ENCODE measurements around the gene KISS1R.

The KISS1R gene

GRCh38 chr19:899336-900042, 17.6 kb upstream of the KISS1R start:
- no peak for DNase-seq (ENCODE audit: low spot score)

GRCh38 chr19:900043-900301, 17.2 kb upstream of the KISS1R start:
- no peak for DNase-seq (ENCODE audit: low spot score)

GRCh38 chr19:900302-901111, 16.6 kb upstream of the KISS1R start:
- no peak for DNase-seq (ENCODE audit: low spot score)

GRCh38 chr19:901216-902092, 15.7 kb upstream of the KISS1R start:
- DNase-seq (ENCODE audit: low spot score), result no peak

GRCh38 chr19:902093-902370, 15.1 kb upstream of the KISS1R start:
- DNase-seq (ENCODE audit: low spot score), result no peak

GRCh38 chr19:902446-903226, 14.5 kb upstream of the KISS1R start:
- DNase-seq (ENCODE audit: low spot score), result no peak

GRCh38 chr19:903266-903797, 13.8 kb upstream of the KISS1R start:
- DNase-seq (ENCODE audit: low spot score), result no peak

GRCh38 chr19:904545-904944, 12.6 kb upstream of the KISS1R start:
- no peak for DNase-seq (ENCODE audit: low spot score)

- DNase-seq (ENCODE audit: low spot score), result peak; percentile 34
Observed at GRCh38 chr19:906480-906879, 10.7 kb upstream of the KISS1R start.

GRCh38 chr19:907183-907853, 9.8 kb upstream of the KISS1R start:
- no peak for DNase-seq (ENCODE audit: low spot score)

- no peak for DNase-seq (ENCODE audit: low spot score)
Observed at GRCh38 chr19:911197-912033, 5.7 kb upstream of the KISS1R start.

- peak; percentile 44 for DNase-seq (ENCODE audit: low spot score)
Observed at GRCh38 chr19:912181-913079, 4.7 kb upstream of the KISS1R start.

GRCh38 chr19:913080-913748, 3.9 kb upstream of the KISS1R start, which contains the start of gene R3HDM4:
Gene R3HDM4, minus strand, starts transcription at chr19:913219. Its CDS starts 62 bp downstream, at chr19:913157.
- DNase-seq (ENCODE audit: low spot score), result peak; percentile 83

GRCh38 chr19:916645-917322, 349 bp upstream of the KISS1R start:
- DNase-seq (ENCODE audit: low spot score), result no peak

- DNase-seq (ENCODE audit: low spot score), result no peak
Observed at GRCh38 chr19:918152-918437, 962 bp downstream of the KISS1R start.

GRCh38 chr19:918481-919198, 1.5 kb downstream of the KISS1R start:
- DNase-seq (ENCODE audit: low spot score), result no peak

- peak; percentile 37 for DNase-seq (ENCODE audit: low spot score)
Observed at GRCh38 chr19:919199-920050, 2.3 kb downstream of the KISS1R start.
